CD4-positive, alpha-beta T cell treated with Interferon gamma for 1 hour (primary cell): ENCODE measurements around the gene MARCHF6.
"Not testable (repeated sequence)": the region's sequence is repeated elsewhere in the genome, so short reads cannot be mapped to it uniquely, and the experiment has no call there.

Experiments
- DNase-seq: peaks from one replicate; pipeline ENCODE4 v3.0.0-alpha.2; 2020

Gene MARCHF6

GRCh38 chr5:10387690-10388089 is 34.2 kb downstream of the MARCHF6 start:
- DNase-seq, result no peak

GRCh38 chr5:10391130-10391529 is 37.6 kb downstream of the MARCHF6 start:
- DNase-seq, result no peak

GRCh38 chr5:10392567-10393328 is 39.3 kb downstream of the MARCHF6 start:
- DNase-seq, result not testable (repeated sequence)

GRCh38 chr5:10393491-10393890 is 40.0 kb downstream of the MARCHF6 start:
- no peak for DNase-seq

GRCh38 chr5:10396552-10396951 is 43.1 kb downstream of the MARCHF6 start:
- no peak for DNase-seq

GRCh38 chr5:10399839-10400238 is 46.3 kb downstream of the MARCHF6 start:
- no peak for DNase-seq

- DNase-seq, result no peak
Observed at GRCh38 chr5:10400411-10400810, 46.9 kb downstream of the MARCHF6 start.

GRCh38 chr5:10400831-10401230 is 47.3 kb downstream of the MARCHF6 start:
- DNase-seq, result no peak

GRCh38 chr5:10401498-10401897 is 48.0 kb downstream of the MARCHF6 start:
- no peak for DNase-seq
